ENCODE results near the gene PHACTR1.
A peak's percentile ranks its signal among the peaks of the same experiment; 100 is the strongest.

PHACTR1 gene

DNA sequence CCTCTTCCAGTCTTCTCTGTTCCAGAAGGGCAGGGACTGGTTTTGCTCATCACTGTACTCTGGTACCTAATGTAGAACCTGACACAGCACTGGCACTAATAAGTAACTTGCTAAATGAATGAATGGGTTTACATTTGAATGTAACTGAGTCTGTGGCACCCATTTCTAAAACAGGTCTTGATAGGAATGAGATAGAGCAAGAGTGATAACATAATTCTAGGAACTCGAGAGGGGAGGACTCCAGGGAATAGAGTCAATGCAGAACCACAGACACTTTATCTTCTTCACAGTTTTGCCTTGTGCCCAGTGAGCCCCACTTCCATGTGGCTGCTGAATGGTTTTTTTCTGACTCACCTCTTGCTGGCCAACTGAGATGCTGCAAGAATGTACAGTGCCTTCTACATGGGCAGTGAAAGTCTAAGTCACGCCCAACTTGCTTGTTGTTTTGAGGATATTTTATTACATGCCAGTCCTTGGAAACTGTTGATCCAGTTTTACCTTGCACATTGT lies 550.6 kb downstream of the PHACTR1 start:
- Mint-ChIP-seq H3K27ac (no peak overlapping the region), H3K36me3 (ENCODE audit: low read depth) (peaks cover 3% of the 10 kb centered on the region), H3K4me3 (no peak overlapping the region), H3K27me3 (no peaks in the 10 kb centered on the region), H3K9me3 (peaks cover 5% of the 10 kb centered on the region), H3K4me1 (ENCODE audit: low read depth) (peaks cover 19% of the 10 kb centered on the region)

DNA sequence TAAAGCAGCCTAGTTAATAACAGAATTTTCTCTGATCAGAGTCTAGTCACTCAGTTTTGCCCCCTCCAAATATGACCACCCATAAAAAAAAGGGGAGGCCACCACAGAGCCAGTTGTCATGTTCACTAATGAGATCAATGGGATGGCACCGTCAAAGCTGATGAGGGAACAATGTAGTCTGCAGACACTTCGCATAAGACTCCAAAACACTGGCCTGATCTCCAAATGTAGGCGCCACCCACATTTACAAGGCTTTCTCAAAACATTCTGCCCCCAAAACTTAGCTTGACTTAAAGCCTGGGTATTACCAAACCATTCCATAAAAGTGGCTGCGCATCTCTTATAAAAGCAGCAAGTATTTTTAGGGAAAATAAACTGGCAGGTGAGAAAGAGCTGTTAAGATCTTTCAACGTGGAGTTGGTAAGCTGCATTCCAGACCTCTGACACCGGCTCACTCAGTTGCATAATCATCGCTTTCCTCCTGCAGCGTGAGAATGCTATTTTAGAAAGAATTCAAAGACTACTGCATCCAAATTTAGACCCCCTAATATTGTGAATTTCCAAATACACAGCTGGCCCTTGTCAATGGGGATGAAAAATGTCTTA lies 552.4 kb downstream of the PHACTR1 start:
- Mint-ChIP-seq H3K36me3 (ENCODE audit: low read depth) (peaks cover 3% of the 10 kb centered on the region), H3K4me1 (ENCODE audit: low read depth) (peaks cover 23% of the 10 kb centered on the region)

DNA sequence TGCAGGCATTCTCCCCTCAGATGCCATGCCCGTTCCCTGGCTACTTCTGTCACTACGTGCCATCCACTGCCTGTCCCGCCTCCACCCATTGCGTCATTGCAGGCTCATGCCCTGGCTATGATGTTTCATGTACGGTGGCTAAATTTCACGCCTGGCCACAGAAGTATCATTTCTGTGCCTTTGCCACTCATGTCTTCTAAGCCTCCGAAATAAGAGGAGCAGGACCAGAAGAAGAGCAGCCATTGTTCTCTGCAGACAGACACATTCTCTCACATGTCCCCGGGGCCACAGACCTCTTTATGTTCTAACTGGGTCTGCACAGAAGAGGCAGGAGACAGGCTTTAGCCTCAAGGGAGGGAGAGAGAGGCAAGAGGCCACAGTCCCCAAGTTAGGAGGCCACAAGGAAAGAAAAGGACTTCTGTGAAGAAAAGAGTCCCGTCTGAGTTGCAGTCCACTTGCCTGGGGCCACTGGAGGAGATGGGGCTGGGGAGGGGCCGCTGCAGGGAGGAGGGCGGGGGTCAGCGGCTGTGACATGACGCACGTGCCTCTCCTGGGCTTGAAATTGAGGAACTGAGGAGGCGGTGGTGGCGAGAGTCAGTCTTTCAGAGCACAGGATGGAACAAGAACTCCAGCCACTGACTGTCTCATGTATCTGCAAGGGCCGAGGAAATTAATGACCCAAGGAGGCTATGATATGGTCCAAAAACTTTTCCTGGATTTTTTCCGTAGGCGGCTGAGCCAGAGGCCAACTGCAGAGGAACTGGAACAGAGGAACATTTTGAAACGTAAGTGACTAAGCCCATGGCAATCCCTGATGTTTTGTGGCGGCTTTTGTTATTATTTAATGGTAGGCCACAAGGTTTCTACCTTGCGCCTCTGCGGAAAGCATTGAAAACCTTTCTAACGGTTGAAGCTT lies 555.8 kb downstream of the PHACTR1 start:
- Mint-ChIP-seq H3K4me3 (peak overlapping the region; percentile 69), H3K36me3 (ENCODE audit: low read depth) (peaks cover 5% of the 10 kb centered on the region), H3K27ac (no peak overlapping the region)

More for the DNA sequence above, 552.4 kb downstream of the PHACTR1 start:
- Mint-ChIP-seq H3K9me3 (peaks cover 5% of the 10 kb centered on the region), H3K27me3 (no peaks in the 10 kb centered on the region), H3K4me3 (no peak overlapping the region), H3K27ac (no peak overlapping the region)

DNA sequence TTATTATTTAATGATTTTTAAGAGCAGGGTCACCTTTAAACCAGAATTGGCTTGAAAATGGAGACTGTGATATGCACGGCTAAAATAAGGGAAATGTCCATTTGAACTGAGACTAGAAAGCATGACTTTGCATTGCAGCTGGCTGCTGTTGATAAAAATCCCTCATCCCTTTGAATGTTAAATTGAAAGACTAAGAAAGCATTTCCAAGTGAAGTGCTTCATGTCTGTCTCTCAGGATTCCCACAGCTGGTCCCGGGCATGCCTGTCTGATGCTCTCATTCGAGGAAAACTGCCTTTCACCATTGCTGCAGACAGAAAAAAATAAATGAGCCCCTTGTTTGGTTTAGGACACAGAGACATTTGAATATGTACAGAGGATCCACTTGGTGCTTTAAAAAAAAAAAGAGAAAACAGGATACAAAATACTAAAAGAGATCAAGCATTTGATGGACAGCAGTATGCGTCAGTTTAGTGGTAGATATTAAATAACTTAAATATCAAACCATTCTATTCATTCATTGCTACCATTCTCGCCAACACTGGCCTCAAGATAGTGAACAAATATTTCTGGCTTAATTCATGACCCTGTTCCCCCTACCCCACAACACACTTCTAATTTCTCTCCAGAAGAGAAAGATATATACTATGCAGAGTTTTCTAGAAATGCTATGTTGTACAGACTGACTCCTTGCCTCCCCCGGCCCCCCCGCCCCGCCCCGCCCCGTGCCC lies 556.8 kb downstream of the PHACTR1 start:
- H3K9me3 Mint-ChIP-seq: no peaks in the 10 kb centered on the region
- peaks cover 45% of the 10 kb centered on the region for H3K4me1 Mint-ChIP-seq (ENCODE audit: low read depth)
- peaks cover 5% of the 10 kb centered on the region for H3K36me3 Mint-ChIP-seq (ENCODE audit: low read depth)
- H3K27ac Mint-ChIP-seq: peak overlapping the region; percentile 85
- peak overlapping the region; percentile 65 for H3K4me3 Mint-ChIP-seq
- H3K27me3 Mint-ChIP-seq: no peaks in the 10 kb centered on the region

More for the DNA sequence above, 555.8 kb downstream of the PHACTR1 start:
- Mint-ChIP-seq H3K4me1 (ENCODE audit: low read depth) (peaks cover 40% of the 10 kb centered on the region), H3K9me3 (no peaks in the 10 kb centered on the region), H3K27me3 (no peaks in the 10 kb centered on the region)

DNA sequence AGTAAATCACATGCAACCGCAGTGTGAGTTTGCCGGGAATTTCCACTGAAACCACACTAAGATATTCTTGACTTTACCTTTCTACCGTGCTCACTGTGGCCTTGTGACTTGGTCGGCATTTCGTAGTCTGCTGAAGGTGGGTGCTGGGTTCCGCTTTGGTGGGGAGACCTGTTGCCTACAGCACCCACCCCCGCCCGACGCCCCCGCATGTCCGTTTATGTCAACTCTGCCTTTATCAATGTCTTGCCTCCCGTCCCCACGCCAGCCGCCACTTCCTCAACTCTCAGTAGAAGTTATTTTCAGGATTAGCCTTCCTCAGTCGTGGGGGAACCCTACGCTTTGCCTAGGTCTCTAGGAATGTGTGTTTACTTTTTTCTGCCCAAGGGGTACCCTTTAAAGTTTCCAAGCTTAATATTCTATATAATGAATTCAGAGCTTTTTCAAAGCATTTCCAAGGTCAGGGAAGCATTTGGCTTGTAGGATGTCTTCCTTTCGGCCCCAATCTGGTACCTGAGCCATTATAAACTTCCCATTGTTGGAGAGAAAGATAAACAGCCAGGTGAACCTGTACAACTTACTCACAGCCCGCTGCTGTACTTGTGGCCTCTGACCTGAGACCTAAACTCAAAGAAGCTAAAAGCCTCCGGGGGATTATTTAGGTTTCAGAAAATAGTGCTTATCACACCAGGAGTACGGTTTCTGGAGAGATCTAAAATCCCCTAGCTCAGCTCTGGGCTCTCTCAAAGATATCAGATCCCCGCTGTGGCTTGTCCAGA lies 557.6 kb downstream of the PHACTR1 start:
- no peaks in the 10 kb centered on the region for H3K27me3 Mint-ChIP-seq
- H3K27ac Mint-ChIP-seq: peak overlapping the region; percentile 85
- H3K9me3 Mint-ChIP-seq: no peaks in the 10 kb centered on the region
- H3K36me3 Mint-ChIP-seq (ENCODE audit: low read depth): peaks cover 5% of the 10 kb centered on the region
- H3K4me1 Mint-ChIP-seq (ENCODE audit: low read depth): peaks cover 45% of the 10 kb centered on the region
- H3K4me3 Mint-ChIP-seq: peak overlapping the region; percentile 65

DNA sequence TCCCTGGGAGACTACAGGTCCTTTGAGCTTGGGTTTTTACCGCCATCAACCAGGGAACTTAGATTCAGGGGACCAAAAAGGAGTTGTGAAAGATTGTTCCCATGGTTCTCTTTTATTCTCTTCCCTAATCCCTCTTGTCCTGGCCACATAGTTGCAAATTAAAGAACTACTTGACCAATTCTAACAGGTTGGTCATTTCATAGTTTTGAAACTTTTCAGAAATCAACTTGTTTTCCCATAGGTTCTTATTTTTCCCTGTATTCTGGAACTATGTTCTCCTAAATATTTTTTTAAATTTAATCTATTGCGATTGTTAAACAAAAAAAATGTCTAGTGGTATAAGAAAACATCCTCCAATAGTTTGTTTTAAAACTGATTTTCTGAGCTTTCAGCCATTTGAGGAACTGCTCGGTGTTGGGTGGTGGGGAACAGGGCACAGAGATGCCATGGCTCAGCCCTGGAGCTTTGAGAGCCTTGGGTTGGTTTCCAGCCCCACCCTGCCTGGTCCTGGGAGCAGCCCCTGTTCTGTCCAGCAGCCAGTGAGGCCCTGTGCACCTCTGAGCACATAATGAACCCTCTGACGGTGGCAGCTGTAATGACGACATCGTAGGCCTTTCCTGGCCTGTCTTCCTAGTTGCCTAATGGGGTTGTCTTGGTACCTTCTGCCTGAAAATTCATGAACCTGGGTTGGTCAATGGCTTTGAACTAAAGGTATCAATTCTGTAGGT lies 558.3 kb downstream of the PHACTR1 start:
- H3K36me3 Mint-ChIP-seq (ENCODE audit: low read depth): peaks cover 5% of the 10 kb centered on the region
- peaks cover 45% of the 10 kb centered on the region for H3K4me1 Mint-ChIP-seq (ENCODE audit: low read depth)
- H3K4me3 Mint-ChIP-seq: peak overlapping the region; percentile 65
- H3K27me3 Mint-ChIP-seq: no peaks in the 10 kb centered on the region
- H3K27ac Mint-ChIP-seq: peak overlapping the region; percentile 85
- H3K9me3 Mint-ChIP-seq: no peaks in the 10 kb centered on the region

DNA sequence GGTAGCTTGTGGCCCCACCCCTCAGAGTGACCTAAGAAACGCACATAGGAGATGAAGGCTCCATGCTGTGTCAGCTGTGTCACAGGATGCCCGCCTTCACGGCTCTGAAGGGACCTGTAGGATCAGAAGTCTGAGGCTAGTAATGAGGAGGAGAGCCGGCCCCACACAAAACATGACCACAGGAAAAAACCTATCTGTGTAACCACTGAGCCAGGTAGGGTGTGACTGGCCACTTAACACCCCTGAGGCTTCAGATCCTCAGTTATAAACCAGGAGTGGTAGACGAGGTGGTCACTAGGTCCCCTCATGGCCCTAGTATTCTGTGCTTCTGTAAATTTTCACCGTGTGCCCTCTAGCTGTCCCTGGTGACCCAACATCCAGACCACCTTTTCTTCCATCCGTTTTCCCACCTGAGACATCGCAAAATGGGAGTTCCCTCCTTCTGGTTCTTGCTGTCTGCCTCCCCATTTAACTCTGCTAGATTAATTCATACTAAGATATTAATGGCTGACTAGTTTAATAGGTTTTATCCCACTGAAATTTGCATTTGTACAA lies 558.9 kb downstream of the PHACTR1 start:
- H3K4me3 Mint-ChIP-seq: no peak overlapping the region
- no peaks in the 10 kb centered on the region for H3K9me3 Mint-ChIP-seq
- no peak overlapping the region for H3K27ac Mint-ChIP-seq
- peaks cover 50% of the 10 kb centered on the region for H3K4me1 Mint-ChIP-seq (ENCODE audit: low read depth)
- H3K27me3 Mint-ChIP-seq: no peaks in the 10 kb centered on the region
- H3K36me3 Mint-ChIP-seq (ENCODE audit: low read depth): peaks cover 5% of the 10 kb centered on the region

DNA sequence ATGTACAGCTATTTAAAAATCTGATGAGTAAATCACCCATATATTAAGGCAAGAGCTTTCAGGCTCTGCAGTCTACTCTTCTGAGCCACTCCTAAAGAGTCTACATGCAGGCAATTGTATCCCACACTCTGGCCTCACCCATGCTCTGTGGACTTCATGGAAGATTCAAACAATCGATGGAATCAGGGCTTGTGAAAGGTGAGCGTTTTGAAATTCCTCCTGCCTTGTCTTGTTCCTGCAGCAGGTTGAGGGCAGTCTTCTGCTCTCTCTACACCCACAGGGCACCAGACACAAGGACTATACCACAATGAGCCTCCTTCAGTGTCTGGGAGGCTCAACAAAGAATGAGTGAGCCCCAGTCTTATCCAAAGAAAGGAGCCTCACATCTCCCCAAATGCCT lies 560.7 kb downstream of the PHACTR1 start:
- Mint-ChIP-seq H3K4me3 (no peak overlapping the region), H3K9me3 (no peaks in the 10 kb centered on the region), H3K27me3 (no peaks in the 10 kb centered on the region), H3K4me1 (ENCODE audit: low read depth) (peaks cover 47% of the 10 kb centered on the region), H3K36me3 (ENCODE audit: low read depth) (peaks cover 5% of the 10 kb centered on the region), H3K27ac (no peak overlapping the region)

DNA sequence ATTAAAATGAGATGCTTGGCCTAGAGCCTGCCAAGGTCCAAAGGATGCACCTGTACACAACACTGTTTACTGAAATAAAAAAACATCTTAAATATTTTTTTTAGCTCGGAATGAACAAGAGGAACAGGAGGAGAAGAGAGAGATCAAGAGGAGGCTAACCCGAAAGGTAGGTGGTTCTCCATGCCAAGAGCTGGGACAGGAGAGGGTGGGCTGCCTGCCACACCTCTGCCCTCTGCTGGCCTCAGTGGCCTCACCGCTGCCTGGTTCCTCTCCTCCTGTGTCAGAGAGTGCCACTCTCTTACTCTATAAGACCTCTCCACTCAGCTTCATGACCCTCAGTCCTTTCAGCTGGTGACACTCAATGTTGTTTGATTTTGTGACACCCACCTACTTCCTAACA lies 561.6 kb downstream of the PHACTR1 start:
- no peak overlapping the region for H3K27ac Mint-ChIP-seq
- H3K4me1 Mint-ChIP-seq (ENCODE audit: low read depth): peaks cover 44% of the 10 kb centered on the region
- peaks cover 5% of the 10 kb centered on the region for H3K36me3 Mint-ChIP-seq (ENCODE audit: low read depth)
- H3K27me3 Mint-ChIP-seq: no peaks in the 10 kb centered on the region
- H3K4me3 Mint-ChIP-seq: no peak overlapping the region
- H3K9me3 Mint-ChIP-seq: no peaks in the 10 kb centered on the region

DNA sequence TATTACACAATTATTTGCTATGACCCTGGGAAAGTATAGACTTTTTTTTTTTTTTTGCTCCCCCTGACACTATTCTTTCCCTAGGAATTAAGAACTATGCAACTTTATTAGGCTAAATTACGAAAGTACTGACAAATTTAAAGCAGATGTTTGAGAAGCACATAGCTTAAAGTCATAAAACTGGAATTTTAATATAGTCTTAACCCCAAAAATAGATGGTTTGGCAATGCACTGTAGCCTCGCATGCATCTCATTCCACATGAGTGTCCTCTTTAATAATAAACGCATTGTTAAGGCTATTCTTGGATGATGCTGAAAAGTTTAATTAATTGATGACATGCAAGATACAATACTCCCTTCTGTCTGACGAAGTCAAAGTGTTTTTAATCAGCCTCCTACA lies 562.4 kb downstream of the PHACTR1 start:
- peaks cover 5% of the 10 kb centered on the region for H3K36me3 Mint-ChIP-seq (ENCODE audit: low read depth)
- no peak overlapping the region for H3K4me3 Mint-ChIP-seq
- H3K27me3 Mint-ChIP-seq: no peaks in the 10 kb centered on the region
- no peaks in the 10 kb centered on the region for H3K9me3 Mint-ChIP-seq
- peaks cover 36% of the 10 kb centered on the region for H3K4me1 Mint-ChIP-seq (ENCODE audit: low read depth)
- H3K27ac Mint-ChIP-seq: no peak overlapping the region

DNA sequence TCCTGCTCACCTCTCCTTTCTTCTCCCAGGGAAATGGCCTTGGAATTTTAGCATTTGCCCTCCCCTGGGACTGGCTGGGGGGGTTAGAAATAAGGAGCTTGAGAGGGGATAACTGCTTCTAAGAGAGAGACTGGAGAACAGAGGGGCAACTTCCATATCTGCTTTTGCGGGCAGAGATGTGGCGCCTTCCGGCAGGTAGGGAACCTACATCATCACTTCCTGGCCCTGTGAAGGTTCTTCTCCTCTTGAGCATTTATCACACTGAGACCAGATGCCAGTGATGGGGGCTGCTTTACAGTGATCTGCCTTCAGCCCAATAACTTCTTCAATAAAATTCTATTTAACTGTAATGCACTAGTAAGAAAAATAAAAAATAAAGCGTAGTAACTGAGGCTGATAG lies 563.7 kb downstream of the PHACTR1 start:
- H3K27me3 Mint-ChIP-seq: no peaks in the 10 kb centered on the region
- peaks cover 24% of the 10 kb centered on the region for H3K4me1 Mint-ChIP-seq (ENCODE audit: low read depth)
- no peak overlapping the region for H3K4me3 Mint-ChIP-seq
- peaks cover 9% of the 10 kb centered on the region for H3K36me3 Mint-ChIP-seq (ENCODE audit: low read depth)
- no peaks in the 10 kb centered on the region for H3K9me3 Mint-ChIP-seq
- H3K27ac Mint-ChIP-seq: no peak overlapping the region

DNA sequence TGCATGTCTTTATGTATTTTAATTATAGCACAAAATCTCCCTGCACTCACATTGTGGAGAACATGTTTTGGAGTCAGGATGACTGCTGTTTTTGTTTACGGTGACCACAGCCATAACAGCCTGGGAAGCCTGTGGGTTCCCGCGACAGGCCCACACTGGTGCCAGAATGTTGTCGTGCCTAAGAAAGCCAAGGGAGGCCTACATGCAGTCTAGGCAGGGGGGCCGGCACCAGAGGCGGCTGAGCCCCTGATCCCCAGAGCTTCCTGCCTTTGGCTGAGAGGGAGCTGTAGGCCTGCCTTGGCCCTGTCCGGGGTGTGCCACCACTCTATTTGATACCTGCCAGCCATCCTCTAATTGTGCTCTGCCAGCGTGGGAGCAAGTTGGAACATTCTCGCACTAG lies 565.1 kb downstream of the PHACTR1 start:
- Mint-ChIP-seq H3K36me3 (ENCODE audit: low read depth) (peaks cover 19% of the 10 kb centered on the region), H3K27ac (no peak overlapping the region), H3K4me3 (no peak overlapping the region), H3K4me1 (ENCODE audit: low read depth) (peaks cover 25% of the 10 kb centered on the region), H3K9me3 (peaks cover 5% of the 10 kb centered on the region), H3K27me3 (no peaks in the 10 kb centered on the region)

DNA sequence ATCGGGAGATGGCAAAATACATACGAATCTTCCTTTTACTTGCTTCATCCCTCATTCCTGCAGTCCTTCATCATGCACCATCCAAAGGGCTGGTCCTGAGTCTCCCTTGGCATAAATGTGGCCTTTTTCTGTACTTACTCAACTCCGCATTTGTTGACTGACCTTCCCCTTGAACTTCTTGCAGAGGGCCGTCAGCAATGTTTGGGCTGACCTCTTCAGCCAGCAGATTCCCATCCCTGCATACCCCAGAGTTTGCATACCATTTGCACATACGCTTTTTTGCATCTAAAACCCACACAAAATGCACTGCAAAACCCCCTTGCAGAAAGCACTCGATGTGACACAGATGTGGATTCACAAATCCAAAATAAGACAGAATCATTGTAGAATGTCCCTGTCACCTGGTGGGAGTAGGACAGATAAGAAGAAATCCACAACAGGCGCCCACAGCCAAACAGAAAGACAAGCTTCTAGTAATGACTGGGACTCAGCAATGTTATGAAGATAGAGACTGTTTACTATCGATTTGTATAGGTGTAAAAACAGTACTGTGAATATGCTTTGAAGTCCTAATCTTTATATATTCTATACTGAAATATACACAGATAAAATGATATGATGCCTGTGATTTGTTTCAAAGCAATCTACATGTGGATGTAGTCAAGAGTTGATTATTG lies 566.0 kb downstream of the PHACTR1 start:
- Mint-ChIP-seq H3K36me3 (ENCODE audit: low read depth) (peaks cover 23% of the 10 kb centered on the region), H3K4me3 (no peak overlapping the region), H3K4me1 (ENCODE audit: low read depth) (peaks cover 17% of the 10 kb centered on the region), H3K9me3 (peaks cover 8% of the 10 kb centered on the region), H3K27me3 (no peaks in the 10 kb centered on the region), H3K27ac (no peak overlapping the region)
